ENCODE measurements around the gene MMP28.

Gene MMP28

DNA sequence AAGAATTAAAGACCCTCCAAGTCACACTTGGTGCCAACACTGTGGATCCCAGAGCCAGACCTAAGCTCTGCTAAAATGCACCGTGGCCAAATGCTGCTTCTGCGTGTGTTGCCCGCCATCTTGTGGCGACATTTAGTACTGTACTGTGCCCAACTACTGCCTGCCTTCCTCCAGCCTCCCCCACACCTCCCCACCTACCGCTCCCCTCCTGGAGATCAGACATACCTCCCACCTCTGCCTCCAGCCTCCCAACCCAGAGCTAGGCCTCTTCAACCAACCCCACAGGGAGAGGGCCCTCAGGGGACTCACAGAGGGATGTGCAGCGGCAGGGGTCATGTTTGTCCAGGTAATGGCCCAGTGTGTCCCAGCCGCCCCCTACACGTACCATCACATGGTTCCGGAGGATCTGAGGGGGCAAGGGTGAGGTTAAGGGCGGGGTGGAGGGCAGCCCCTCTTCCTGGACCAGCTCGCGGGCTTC lies 47.9 kb downstream of the MMP28 start:
- DNase-seq (ENCODE audit: low spot score): no peak
- H3K4me1 ChIP-seq (ENCODE audit: insufficient read depth, poor library complexity, severe bottlenecking): peaks cover 10% of the 10 kb centered on the region
- TF ChIP-seq, protein P1, sequence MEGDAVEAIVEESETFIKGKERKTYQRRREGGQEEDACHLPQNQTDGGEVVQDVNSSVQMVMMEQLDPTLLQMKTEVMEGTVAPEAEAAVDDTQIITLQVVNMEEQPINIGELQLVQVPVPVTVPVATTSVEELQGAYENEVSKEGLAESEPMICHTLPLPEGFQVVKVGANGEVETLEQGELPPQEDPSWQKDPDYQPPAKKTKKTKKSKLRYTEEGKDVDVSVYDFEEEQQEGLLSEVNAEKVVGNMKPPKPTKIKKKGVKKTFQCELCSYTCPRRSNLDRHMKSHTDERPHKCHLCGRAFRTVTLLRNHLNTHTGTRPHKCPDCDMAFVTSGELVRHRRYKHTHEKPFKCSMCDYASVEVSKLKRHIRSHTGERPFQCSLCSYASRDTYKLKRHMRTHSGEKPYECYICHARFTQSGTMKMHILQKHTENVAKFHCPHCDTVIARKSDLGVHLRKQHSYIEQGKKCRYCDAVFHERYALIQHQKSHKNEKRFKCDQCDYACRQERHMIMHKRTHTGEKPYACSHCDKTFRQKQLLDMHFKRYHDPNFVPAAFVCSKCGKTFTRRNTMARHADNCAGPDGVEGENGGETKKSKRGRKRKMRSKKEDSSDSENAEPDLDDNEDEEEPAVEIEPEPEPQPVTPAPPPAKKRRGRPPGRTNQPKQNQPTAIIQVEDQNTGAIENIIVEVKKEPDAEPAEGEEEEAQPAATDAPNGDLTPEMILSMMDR (IDR thresholded peaks at IDR 0.05; ENCODE audit: poor library complexity, severe bottlenecking): peak; percentile 90
- peaks cover 5% of the 10 kb centered on the region for H3K27me3 ChIP-seq (ENCODE audit: insufficient read depth, poor library complexity, severe bottlenecking)
- H3K4me3 ChIP-seq (ENCODE audit: severe bottlenecking): no peak overlapping the region
- ATAC-seq (ENCODE audit: low read depth): peak; percentile 78
- H3K9me3 ChIP-seq (ENCODE audit: severe bottlenecking): no peaks in the 10 kb centered on the region
- H3K27ac ChIP-seq (ENCODE audit: poor library complexity, severe bottlenecking): no peak overlapping the region
- no peaks in the 10 kb centered on the region for H3K36me3 ChIP-seq (ENCODE audit: low read depth)

DNA sequence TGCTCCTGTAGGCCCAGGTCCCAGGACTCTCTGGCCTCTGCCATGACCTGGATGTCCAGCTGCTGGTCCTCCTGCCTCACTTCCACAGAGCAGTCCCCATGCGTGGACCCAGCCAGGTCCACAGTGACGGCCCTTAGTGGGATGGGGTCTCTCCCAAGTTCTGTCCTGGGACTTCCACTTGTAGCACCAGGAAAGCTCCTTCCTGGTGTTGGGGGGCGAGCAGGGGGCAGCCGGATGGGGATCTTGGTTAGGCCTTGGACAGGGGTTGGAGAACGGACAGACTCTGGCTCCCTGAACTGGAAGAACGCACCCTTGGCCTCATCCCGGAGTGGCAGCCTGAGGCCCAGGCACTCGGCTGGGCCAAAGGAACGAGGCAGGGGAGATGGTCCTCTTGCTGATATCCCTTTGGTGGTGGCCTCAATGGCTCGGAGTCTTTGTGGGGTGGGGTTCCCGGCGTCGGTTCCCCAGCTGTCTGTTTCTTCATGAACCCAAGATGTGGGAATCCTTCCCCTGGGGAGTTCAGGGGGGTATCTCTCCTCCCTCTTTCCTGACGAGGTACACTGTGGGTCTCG lies 49.6 kb downstream of the MMP28 start:
- TF ChIP-seq, protein P1 (IDR thresholded peaks at IDR 0.05; ENCODE audit: poor library complexity, severe bottlenecking): no peak
- peaks cover 10% of the 10 kb centered on the region for H3K4me1 ChIP-seq (ENCODE audit: insufficient read depth, poor library complexity, severe bottlenecking)
- no peak overlapping the region for H3K4me3 ChIP-seq (ENCODE audit: severe bottlenecking)
- ATAC-seq (ENCODE audit: low read depth) (no peak), DNase-seq (ENCODE audit: low spot score) (no peak)
- H3K36me3 ChIP-seq (ENCODE audit: low read depth): no peaks in the 10 kb centered on the region
- H3K9me3 ChIP-seq (ENCODE audit: severe bottlenecking): no peaks in the 10 kb centered on the region
- no peak overlapping the region for H3K27ac ChIP-seq (ENCODE audit: poor library complexity, severe bottlenecking)
- H3K27me3 ChIP-seq (ENCODE audit: insufficient read depth, poor library complexity, severe bottlenecking): peaks cover 22% of the 10 kb centered on the region

DNA sequence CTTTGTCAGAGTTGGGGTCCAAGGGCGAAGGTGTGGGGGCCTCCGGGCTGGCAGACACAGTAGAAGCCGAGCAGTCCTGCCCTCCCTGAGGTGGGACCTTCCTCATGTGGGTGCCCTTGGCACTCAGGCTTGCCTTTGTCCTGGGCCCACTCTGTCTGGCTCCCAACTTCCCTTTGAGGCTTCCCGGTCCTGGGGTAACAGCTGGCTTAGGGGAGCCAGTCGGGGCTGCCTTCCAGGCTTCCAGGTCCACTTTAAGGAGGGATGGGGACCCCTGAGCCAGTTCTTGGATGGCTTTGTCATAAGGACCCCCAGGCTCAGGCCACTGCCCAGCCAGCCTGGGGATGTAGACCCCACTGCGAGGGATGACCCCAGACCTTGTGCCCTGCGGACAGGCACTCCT lies 50.2 kb downstream of the MMP28 start:
- Histone ChIP-seq H3K36me3 (ENCODE audit: low read depth) (no peaks in the 10 kb centered on the region), H3K27me3 (ENCODE audit: insufficient read depth, poor library complexity, severe bottlenecking) (peaks cover 28% of the 10 kb centered on the region), H3K4me1 (ENCODE audit: insufficient read depth, poor library complexity, severe bottlenecking) (peaks cover 10% of the 10 kb centered on the region), H3K9me3 (ENCODE audit: severe bottlenecking) (no peaks in the 10 kb centered on the region), H3K4me3 (ENCODE audit: severe bottlenecking) (no peak overlapping the region), H3K27ac (ENCODE audit: poor library complexity, severe bottlenecking) (no peak overlapping the region)
- TF ChIP-seq, protein P1 (IDR thresholded peaks at IDR 0.05; ENCODE audit: poor library complexity, severe bottlenecking): no peak
- ATAC-seq (ENCODE audit: low read depth): no peak
- no peak for DNase-seq (ENCODE audit: low spot score)

DNA sequence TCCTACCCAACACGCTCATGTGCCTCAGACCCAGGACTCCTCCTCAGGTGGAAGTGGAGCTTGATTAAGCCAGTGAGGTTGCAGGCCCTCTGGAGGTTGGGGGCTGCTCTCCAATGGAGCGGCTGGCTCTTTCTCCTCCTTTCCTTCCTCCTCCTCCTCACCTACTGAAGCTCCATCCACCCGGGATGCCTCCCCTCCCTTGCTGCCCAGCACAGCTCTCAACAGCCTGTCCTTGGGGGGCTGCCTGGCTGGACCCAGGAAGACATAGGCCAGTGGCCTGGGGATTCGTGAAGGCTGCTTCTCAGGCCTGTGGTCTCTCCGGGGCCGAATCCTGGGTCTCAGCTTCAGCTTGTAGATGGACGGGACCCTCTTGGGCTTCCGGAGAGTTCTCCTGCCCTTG lies 50.6 kb downstream of the MMP28 start:
- H3K27ac ChIP-seq (ENCODE audit: poor library complexity, severe bottlenecking): no peak overlapping the region
- TF ChIP-seq, protein P1 (IDR thresholded peaks at IDR 0.05; ENCODE audit: poor library complexity, severe bottlenecking): no peak
- ATAC-seq (ENCODE audit: low read depth) (no peak), DNase-seq (ENCODE audit: low spot score) (no peak)
- no peaks in the 10 kb centered on the region for H3K36me3 ChIP-seq (ENCODE audit: low read depth)
- peaks cover 10% of the 10 kb centered on the region for H3K4me1 ChIP-seq (ENCODE audit: insufficient read depth, poor library complexity, severe bottlenecking)
- H3K9me3 ChIP-seq (ENCODE audit: severe bottlenecking): no peaks in the 10 kb centered on the region
- H3K4me3 ChIP-seq (ENCODE audit: severe bottlenecking): no peak overlapping the region
- peaks cover 32% of the 10 kb centered on the region for H3K27me3 ChIP-seq (ENCODE audit: insufficient read depth, poor library complexity, severe bottlenecking)

DNA sequence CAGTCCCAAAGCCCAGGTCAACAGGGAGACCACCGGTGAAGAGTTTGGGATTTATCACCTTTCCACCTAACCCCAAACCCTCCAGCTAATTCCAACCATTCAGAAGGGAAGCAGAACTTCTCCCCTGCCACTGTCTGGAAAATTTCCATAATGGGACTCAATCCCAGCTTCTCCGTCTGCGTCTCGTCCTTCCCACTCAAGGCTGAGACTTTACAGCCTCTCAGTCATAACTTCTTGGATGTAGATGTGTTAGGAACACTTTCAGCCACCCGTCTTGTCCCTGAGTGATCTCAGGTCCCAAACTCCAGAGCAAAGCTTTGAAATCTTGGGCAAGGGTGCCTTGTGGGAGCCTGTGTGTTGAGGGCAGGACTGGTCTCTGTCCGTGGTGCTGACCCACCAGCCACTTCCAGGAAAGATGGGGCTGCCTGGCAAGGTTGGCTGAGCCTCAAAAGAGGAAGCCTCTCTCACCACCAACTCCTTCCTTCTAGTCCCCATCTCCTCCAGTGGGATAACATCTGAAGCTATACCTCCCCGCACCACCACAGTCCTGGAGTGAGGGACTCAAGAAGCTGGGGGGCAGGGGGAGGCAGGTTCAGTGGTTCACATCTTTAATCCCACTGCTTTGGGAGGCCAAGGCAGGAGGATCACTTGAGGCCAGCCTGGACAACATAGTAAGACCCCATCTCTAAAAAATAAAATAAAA lies 51.7 kb downstream of the MMP28 start:
- Histone ChIP-seq H3K9me3 (ENCODE audit: severe bottlenecking) (no peaks in the 10 kb centered on the region), H3K36me3 (ENCODE audit: low read depth) (no peaks in the 10 kb centered on the region), H3K4me1 (ENCODE audit: insufficient read depth, poor library complexity, severe bottlenecking) (peaks cover 10% of the 10 kb centered on the region), H3K27ac (ENCODE audit: poor library complexity, severe bottlenecking) (no peak overlapping the region), H3K4me3 (ENCODE audit: severe bottlenecking) (no peak overlapping the region), H3K27me3 (ENCODE audit: insufficient read depth, poor library complexity, severe bottlenecking) (peaks cover 33% of the 10 kb centered on the region)
- ATAC-seq (ENCODE audit: low read depth): peak; percentile 12; the same call in 1 of the 3 replicates
- TF ChIP-seq, protein P1 (IDR thresholded peaks at IDR 0.05; ENCODE audit: poor library complexity, severe bottlenecking): no peak
- DNase-seq (ENCODE audit: low spot score): no peak
